K562 (cell line): Measurements from ENCODE around the gene SLC38A1. TPM values are rescaled to one million over a fixed set of nuclear protein-coding genes. Genes with fewer than 3 reads are reported as not detected.
A peak's percentile ranks its signal among the peaks of the same experiment; 100 is the strongest.

ENCODE experiments used
- CAMTA2 ChIP-seq: fragments of 250-450 bp; sonication (Bioruptor Pico); conservative IDR thresholded peaks from 2 replicates; pipeline ENCODE4 v1.5.1; 2022
- HDAC3 ChIP-seq: fragments of 450-650 bp; IDR thresholded peaks from 2 replicates; pipeline ENCODE4 v1.6.1; 2018; ENCODE audit warnings: borderline replicate concordance, mild to moderate bottlenecking, moderate library complexity; ENCODE audit not compliant: partially characterized antibody
- ILF3 ChIP-seq: fragments of 450-650 bp; IDR thresholded peaks from 2 replicates; pipeline ENCODE4 v1.6.1; 2018; ENCODE audit warnings: antibody characterized with exemption, mild to moderate bottlenecking, moderate library complexity, borderline replicate concordance
- LCOR ChIP-seq: sonication (generic); formaldehyde crosslinking; IDR thresholded peaks from 2 replicates; pipeline ENCODE4 v1.8.0; 2022; ENCODE audit warnings: mild to moderate bottlenecking, missing genetic modification reagents
- MCM2 ChIP-seq: fragments of 450-650 bp; IDR thresholded peaks from 2 replicates; pipeline ENCODE4 v1.6.1; 2017; ENCODE audit warnings: low read depth, mild to moderate bottlenecking
- MTA2 ChIP-seq: fragments of 450-650 bp; IDR thresholded peaks from 2 replicates; pipeline ENCODE4 v1.6.1; 2016; ENCODE audit warnings: low read depth
- NCOR1 ChIP-seq: fragments of 450-650 bp; IDR thresholded peaks from 2 replicates; pipeline ENCODE4 v1.6.1; 2016; ENCODE audit warnings: mild to moderate bottlenecking, moderate library complexity
- NUFIP1 ChIP-seq: fragments of 450-650 bp; IDR thresholded peaks from 2 replicates; pipeline ENCODE4 v1.6.1; 2018; ENCODE audit not compliant: partially characterized antibody
- SIX5 ChIP-seq, 2 experiments: IDR thresholded peaks; 2 replicates each; pipeline ENCODE4 v1.6.1; 2011; ENCODE audit warnings: low read length in 2 of 2, borderline replicate concordance in 1 of 2, low read depth in 1 of 2, mild to moderate bottlenecking in 1 of 2, moderate library complexity in 1 of 2; ENCODE audit not compliant: insufficient read depth in 1 of 2
- SREBF1 ChIP-seq: fragments of 150-350 bp; IDR thresholded peaks from 2 replicates; pipeline ENCODE4 v1.6.1; 2014; ENCODE audit warnings: antibody characterized with exemption, low read depth, low read length, borderline replicate concordance
- TEAD2 ChIP-seq: fragments of 450-650 bp; IDR thresholded peaks from 2 replicates; pipeline ENCODE4 v1.6.1; 2016; ENCODE audit warnings: missing genetic modification characterization, control low read depth, missing compliant biosample characterization
- ZNF444 ChIP-seq: fragments of 250-450 bp; sonication (Bioruptor Pico); IDR thresholded peaks from 2 replicates; pipeline ENCODE4 v1.4.0; 2020; ENCODE audit warnings: mild to moderate bottlenecking, moderate library complexity
- polyA plus RNA-seq, 8 experiments: library from polyadenylated mRNA; depleted of rRNA in 4 of 8; stranded (reverse) in 5 of 8; unstranded in 3 of 8; fragments of >200 nt; fragmentation: Nextera tagmentation in 2 of 8; fragmentation: Illumina TruSeq in 1 of 8; extraction: Ambion mirVana in 2 of 8; extraction: Trizol in 1 of 8; gene quantifications; 2 replicates each; pipeline versions ENCODE4 v1.2.1 to v1.2.3, GENCODE V29; 2011 to 2014; ENCODE audit warnings: inconsistent platforms in 1 of 8, missing spikeins in 1 of 8
- total RNA-seq, 7 experiments: library from RNA; depleted of rRNA in 6 of 7; stranded (reverse); fragments of >200 nt in 6 of 7; fragmentation: Illumina TruSeq in 2 of 7; extraction: Trizol in 2 of 7; gene quantifications; 2 replicates each; pipeline versions ENCODE4 v1.2.1 to v1.2.3, GENCODE V29; 2011 to 2021; ENCODE audit warnings: low replicate concordance in 1 of 7
- TF ChIP-seq, protein P1 (sequence below): fragments of 150-350 bp; IDR thresholded peaks from 2 replicates; pipeline ENCODE4 v1.6.1; 2014; ENCODE audit warnings: low read depth, mild to moderate bottlenecking, low read length, borderline replicate concordance
- TF ChIP-seq, protein P2 (sequence below): fragments of 450-650 bp; IDR thresholded peaks from 2 replicates; pipeline ENCODE4 v1.6.1; 2016; ENCODE audit warnings: mild to moderate bottlenecking

SLC38A1 gene
- total and polyA plus RNA-seq, 9 of the 15 experiments (the other 6 are each of a cell fraction or from before 2014, with no cell fraction given), result 51.9 to 112 (median 75.0) TPM

- TF ChIP-seq, protein P1, sequence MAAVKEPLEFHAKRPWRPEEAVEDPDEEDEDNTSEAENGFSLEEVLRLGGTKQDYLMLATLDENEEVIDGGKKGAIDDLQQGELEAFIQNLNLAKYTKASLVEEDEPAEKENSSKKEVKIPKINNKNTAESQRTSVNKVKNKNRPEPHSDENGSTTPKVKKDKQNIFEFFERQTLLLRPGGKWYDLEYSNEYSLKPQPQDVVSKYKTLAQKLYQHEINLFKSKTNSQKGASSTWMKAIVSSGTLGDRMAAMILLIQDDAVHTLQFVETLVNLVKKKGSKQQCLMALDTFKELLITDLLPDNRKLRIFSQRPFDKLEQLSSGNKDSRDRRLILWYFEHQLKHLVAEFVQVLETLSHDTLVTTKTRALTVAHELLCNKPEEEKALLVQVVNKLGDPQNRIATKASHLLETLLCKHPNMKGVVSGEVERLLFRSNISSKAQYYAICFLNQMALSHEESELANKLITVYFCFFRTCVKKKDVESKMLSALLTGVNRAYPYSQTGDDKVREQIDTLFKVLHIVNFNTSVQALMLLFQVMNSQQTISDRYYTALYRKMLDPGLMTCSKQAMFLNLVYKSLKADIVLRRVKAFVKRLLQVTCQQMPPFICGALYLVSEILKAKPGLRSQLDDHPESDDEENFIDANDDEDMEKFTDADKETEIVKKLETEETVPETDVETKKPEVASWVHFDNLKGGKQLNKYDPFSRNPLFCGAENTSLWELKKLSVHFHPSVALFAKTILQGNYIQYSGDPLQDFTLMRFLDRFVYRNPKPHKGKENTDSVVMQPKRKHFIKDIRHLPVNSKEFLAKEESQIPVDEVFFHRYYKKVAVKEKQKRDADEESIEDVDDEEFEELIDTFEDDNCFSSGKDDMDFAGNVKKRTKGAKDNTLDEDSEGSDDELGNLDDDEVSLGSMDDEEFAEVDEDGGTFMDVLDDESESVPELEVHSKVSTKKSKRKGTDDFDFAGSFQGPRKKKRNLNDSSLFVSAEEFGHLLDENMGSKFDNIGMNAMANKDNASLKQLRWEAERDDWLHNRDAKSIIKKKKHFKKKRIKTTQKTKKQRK, result no peak
- TF ChIP-seq ILF3, result no peak
- TF ChIP-seq MCM2, result no peak
- TF ChIP-seq, protein P2, sequence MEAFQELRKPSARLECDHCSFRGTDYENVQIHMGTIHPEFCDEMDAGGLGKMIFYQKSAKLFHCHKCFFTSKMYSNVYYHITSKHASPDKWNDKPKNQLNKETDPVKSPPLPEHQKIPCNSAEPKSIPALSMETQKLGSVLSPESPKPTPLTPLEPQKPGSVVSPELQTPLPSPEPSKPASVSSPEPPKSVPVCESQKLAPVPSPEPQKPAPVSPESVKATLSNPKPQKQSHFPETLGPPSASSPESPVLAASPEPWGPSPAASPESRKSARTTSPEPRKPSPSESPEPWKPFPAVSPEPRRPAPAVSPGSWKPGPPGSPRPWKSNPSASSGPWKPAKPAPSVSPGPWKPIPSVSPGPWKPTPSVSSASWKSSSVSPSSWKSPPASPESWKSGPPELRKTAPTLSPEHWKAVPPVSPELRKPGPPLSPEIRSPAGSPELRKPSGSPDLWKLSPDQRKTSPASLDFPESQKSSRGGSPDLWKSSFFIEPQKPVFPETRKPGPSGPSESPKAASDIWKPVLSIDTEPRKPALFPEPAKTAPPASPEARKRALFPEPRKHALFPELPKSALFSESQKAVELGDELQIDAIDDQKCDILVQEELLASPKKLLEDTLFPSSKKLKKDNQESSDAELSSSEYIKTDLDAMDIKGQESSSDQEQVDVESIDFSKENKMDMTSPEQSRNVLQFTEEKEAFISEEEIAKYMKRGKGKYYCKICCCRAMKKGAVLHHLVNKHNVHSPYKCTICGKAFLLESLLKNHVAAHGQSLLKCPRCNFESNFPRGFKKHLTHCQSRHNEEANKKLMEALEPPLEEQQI, result peak; percentile 58; the same call in 1 of the 2 replicates
- no peak for TF ChIP-seq HDAC3
- no peak for TF ChIP-seq LCOR
- TF ChIP-seq NUFIP1, result no peak
- TF ChIP-seq ZNF444 (CRISPR knock-in tag), result no peak
- TF ChIP-seq MTA2, result peak; percentile 34; the same call in 1 of the 2 replicates
- TF ChIP-seq SREBF1, result no peak
- TF ChIP-seq NCOR1, result peak; percentile 33; the same call in 1 of the 2 replicates
- TF ChIP-seq CAMTA2, result no peak
- no peak for TF ChIP-seq TEAD2 (tag)
- TF ChIP-seq SIX5 (IDR thresholded peaks at IDR 0.05; ENCODE audit: borderline replicate concordance in 1 of 2, insufficient read depth in 1 of 2, low read depth in 1 of 2, low read length in 2 of 2), result no peak
Measured at GRCh38 chr12:46219877-46220655, 48.8 kb downstream of the SLC38A1 start (continued).
